Peyer's patch (tissue), 4 donors: ENCODE measurements around the gene CP.

Experiments used
- CTCF ChIP-seq, 6 experiments: fragments of 450-650 bp in 4 of 6; fragments of 200-600 bp in 2 of 6; sonication (generic) in 1 of 6; IDR thresholded peaks; one replicate each; pipeline ENCODE4 v1.5.1; 2017 to 2019; ENCODE audit warnings: antibody characterized with exemption in 6 of 6, mild to moderate bottlenecking in 3 of 6, moderate library complexity in 1 of 6
- POLR2A ChIP-seq, 2 donors: fragments of 450-650 bp; IDR thresholded peaks; one replicate each; pipeline ENCODE4 v1.5.1; 2017; ENCODE audit warnings: antibody characterized with exemption in 2 of 2, mild to moderate bottlenecking in 2 of 2, moderate library complexity in 2 of 2

DNA sequence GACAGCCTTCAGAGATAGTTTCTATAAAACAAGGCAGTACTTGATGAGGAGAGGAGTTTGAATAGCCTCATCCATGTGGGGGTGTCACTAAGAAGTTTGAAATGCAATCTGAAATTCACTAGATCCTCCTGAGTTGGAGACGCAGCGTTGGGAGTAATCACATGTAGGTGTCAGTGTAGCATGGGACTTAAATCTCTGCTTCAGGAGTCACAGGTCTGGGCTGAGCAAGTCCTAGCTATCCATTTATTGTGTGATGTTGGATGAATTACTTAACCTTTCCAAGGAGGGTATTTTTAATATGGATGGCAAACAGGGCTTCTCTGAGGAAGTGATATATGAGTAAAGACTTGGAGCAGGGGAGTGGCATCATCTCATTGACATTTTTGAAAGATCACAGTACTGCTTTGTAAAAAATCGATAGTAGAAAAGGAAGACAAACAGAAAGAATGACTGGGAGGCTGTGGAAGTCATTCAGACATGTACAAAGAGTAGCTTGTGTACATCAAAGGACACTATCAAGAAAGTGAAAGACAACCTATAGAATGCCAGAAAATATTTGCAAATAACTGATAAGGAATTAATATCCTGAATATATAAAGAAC is 17.1 kb downstream of the CP start:
- TF ChIP-seq POLR2A (IDR thresholded peaks at IDR 0.05): no peak
- no peak for TF ChIP-seq CTCF (IDR thresholded peaks at IDR 0.05)
